ENCODE results near the gene MSGN1.

GRCh38 chr2:17800693-17801458 lies 15.4 kb upstream of the MSGN1 start:
- TF ChIP-seq POLR2AphosphoS5 (IDR thresholded peaks at IDR 0.05), result peak; percentile 34
- no peak for TF ChIP-seq POLR2A (IDR thresholded peaks at IDR 0.05)

Data from prostate gland (tissue), 1 donor.